Myometrial cell (primary cell): ENCODE measurements around the gene DKC1. TPM values are rescaled to one million over a fixed set of nuclear protein-coding genes. Genes with fewer than 3 reads are reported as not detected.

Experiments
- total RNA-seq: library from RNA; depleted of rRNA; stranded (reverse); fragments of >200 nt; gene quantifications from 2 replicates; pipeline ENCODE4 v1.2.3, GENCODE V29; 2015

Gene DKC1
- total RNA-seq = 18.2 and 25.7 TPM in 2 replicates

DNA sequence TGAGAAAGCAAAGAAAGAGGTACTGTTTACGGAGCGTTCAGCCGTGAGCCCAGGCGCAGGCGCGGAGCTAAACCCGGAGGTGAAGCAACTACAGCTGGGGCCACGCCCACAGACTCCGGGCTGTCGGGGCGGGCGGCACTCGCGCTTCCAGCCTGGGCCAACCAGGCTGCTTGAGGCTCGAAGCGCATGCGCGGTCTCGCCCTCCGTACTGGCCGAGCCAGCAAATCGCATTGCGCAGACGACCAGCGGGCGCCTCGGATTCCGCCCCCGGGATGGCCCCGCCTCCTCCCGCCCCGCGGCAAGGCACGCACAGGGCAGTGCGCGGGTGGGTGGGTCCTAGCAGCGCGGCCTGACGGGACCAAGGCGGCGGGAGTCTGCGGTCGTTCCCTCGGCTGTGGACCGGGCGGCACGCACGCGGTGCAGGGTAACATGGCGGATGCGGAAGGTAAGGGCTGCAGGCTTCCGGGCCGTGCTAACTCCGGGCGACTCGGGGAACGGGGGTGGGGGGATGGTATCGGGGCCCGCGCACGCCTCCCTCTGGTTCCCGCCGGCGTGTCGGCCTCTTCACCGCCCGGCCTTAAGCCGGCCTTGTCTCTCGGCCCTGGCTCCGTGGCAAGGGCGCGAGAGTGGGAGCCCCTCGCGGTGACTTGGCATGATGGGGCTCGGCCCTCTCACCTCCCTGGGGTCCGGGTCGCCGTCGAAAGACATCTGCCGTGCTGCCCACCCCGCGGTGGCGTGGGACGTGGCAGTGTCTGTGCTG lies at the start of gene DKC1:
Gene DKC1 (plus strand): TSS at position 328 of the 760 bp plus-strand sequence. CDS start 102 bp downstream, at position 430.

DNA sequence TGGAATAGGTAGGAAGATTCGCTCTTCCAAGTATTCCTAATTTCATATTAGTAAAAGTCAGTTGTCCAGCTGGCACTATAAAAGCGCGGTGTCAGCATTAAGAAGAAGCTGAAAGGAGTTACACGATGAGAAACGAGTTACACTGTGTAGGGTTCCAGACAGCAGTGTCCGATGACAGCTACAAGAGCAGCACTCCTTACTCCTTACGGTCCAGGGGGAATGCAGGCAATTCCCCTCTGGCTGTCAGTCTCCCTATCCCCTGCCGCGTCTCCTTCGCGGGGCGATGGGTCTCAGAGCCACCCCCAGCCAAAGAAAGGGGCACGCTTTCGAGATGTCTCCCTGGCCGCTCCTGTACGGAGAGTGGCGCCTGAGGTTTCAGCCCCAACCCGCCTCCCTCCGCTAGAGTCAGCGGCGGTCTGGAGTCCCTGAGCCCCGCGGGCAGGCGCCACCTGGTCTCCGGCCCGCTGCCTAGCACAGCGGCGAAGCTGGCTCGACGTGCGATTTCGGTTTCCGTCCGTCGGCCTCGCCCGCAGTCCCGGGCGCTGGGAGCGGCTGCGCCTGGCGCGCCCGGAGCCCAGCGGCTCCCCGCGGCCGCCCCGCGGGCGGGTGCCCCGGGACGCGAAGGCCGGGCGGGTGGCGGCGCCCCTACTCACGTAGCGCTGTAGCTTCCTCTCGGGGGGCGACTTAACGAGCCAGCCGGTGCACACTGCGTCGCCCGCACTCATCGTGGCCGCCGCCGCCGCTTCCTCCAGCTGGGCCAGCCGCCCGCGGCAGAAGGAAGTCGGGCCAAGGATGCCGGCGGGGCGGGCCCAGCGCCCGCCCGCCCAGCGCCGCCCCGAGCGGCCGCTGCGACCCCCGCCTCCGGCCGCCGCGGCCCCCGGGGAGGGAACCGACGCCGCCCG lies 12.1 kb upstream of the DKC1 start, which contains the start of gene GAB3:
Gene GAB3 (minus strand): TSS at position 777 of the 902 bp plus-strand sequence. CDS start 52 bp downstream, at position 725.

GRCh38 chrX:154804957-154805695 lies 42.5 kb downstream of the DKC1 start, which contains the start of gene MPP1:
MPP1 (minus strand) TSS chrX:154805485; CDS start chrX:154805373, 112 bp downstream.

Other genes starting within 250 kb of the DKC1 start
- gene FAM3A, start 246.6 kb upstream of the DKC1 start, total RNA-seq = 34.6 and 44.3 TPM in 2 replicates
- gene G6PD, start 216.0 kb upstream of the DKC1 start, total RNA-seq = 117 and 142 TPM in 2 replicates
- 17.0 and 28.9 TPM in 2 replicates for gene IKBKG, start 215.2 kb upstream of the DKC1 start, total RNA-seq
- gene CTAG1A, start 177.7 kb upstream of the DKC1 start, total RNA-seq = not detected in 2 replicates
- not detected in 2 replicates for gene CTAG1B, start 143.6 kb upstream of the DKC1 start, total RNA-seq
- not detected in 2 replicates for gene CTAG2, start 109.3 kb upstream of the DKC1 start, total RNA-seq
- 0.58 and 0.89 TPM in 2 replicates for gene GAB3, start 11.8 kb upstream of the DKC1 start, total RNA-seq
- 40.1 and 40.9 TPM in 2 replicates for gene MPP1, start 42.6 kb downstream of the DKC1 start, total RNA-seq
- not detected in 2 replicates for gene SMIM9, start 71.8 kb downstream of the DKC1 start, total RNA-seq
- 8.4 and 9.7 TPM in 2 replicates for gene F8A1, start 123.5 kb downstream of the DKC1 start, total RNA-seq